Left cardiac atrium (tissue), 4 donors: Measurements from ENCODE around the gene CCDC12. TPM values are rescaled to one million over a fixed set of nuclear protein-coding genes. Genes with fewer than 3 reads are reported as not detected.
A peak's percentile ranks its signal among the peaks of the same experiment; 100 is the strongest.
"Not testable (repeated sequence)": the region's sequence is repeated elsewhere in the genome, so short reads cannot be mapped to it uniquely, and the experiment has no call there.

Experiments
- ATAC-seq, 2 donors: fragments of 200-7000 bp; cut with Tn5 transposase; one replicate each; pipeline ENCODE4 v1.9.1; 2020; ENCODE audit warnings: mild to moderate bottlenecking in 2 of 2, moderate library complexity in 2 of 2
- DNase-seq: peaks from one replicate; pipeline ENCODE4 v3.0.0-alpha.2; 2020
- intact Hi-C, 2 donors: fragments of 100-400 bp; cut with DNase I; formaldehyde crosslinking; loops; one replicate each; pipeline versions ENCODE4 v1.14.1 to v1.15.1; 2022 to 2023
- total RNA-seq, 2 donors: library from RNA; stranded (reverse); fragmentation: NEBNext Ultra II Directional; extraction: Animal tissue kit (Norgen Biotek cat#: 25700); gene quantifications; one replicate each; pipeline ENCODE4 v1.2.1, GENCODE V29; 2021
- donor health status: DM: no; HTN: yes; CAD: no.
- donor health status: DM: no; HTN: yes; CAD: no; lungs with severe emphysema.
- donor health status: DM: yes; HTN: yes; CAD: no.
- donor health status: Dilated cardiomyopathy.

The CCDC12 gene
- total RNA-seq, 2 donors from 2014 or later = 24.2 to 38.4 TPM

DNA sequence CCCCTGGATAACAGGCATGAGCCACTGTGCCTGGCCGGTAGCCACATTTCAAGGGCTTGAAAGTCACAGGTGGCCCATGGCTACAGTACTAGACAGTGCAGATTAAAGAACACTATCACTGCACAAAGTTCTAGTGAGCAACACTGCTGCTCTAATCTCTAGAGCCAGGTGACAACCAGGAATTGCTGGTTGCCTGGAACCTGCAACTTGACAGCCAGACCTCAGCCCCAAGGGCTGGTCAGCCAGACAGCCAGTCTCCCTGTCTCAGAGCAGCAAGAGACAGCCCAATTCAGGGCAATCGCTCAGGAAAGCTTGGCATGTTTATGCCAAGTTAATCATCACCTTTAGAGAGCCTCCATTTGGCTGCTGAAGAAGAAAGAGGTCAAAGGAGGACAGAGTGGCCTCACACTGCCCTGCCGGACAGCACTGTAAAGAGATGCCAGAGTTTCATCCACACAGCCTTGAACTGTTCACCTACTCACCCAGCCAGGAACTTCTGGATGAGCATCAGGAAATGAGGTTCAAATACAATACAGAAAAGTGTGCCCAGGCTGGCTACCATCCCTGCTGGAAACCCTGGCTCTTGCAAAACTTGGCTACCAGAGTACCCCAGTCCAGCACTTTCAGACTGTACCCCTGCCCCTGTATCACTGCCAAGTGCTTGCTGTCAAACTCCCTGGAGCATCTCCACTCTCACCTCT, 6.0 kb downstream of the CCDC12 start:
- intact Hi-C loops = loop anchor here in 1 of 2 donors (5.0 kb wide), 1 partner anchor 43 kb away; no protein-coding TSS in a partner anchor
- ATAC-seq = peak; percentile 82 to 91
- peak; percentile 52 for DNase-seq

DNA sequence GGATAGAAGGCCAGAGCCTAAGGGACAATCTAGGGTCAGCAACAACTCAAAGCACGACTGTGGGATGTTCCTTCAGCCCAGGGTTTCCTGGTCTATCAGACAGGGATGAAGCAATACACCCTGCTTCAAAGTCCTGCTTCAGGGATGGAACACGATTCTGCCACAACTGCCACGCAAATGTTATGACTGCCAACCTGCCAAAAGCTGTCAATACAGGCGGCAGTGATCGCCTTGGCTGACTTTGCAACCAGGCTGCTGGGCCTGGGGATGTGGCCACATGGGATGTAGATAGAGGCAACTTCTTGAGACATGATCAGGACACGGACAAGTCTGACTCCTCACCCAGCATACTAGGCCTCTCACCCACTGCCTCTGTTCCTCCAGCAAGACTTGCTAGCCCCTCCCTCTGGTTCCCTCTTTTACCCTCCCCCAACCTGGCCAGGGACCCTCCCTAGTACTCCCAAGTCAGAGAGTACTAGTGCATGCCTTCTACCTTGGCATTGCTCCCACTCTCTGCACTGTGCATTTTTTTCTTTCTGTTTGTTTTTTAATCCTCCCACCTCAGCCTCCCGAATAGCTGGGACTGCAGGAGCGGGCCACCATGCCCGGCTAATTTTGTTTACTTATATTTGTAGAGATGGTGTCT, 7.6 kb downstream of the CCDC12 start:
- intact Hi-C loops = no loop called here
- peak in 1 of 2 donors; percentile 17 for ATAC-seq
- DNase-seq = no peak

DNA sequence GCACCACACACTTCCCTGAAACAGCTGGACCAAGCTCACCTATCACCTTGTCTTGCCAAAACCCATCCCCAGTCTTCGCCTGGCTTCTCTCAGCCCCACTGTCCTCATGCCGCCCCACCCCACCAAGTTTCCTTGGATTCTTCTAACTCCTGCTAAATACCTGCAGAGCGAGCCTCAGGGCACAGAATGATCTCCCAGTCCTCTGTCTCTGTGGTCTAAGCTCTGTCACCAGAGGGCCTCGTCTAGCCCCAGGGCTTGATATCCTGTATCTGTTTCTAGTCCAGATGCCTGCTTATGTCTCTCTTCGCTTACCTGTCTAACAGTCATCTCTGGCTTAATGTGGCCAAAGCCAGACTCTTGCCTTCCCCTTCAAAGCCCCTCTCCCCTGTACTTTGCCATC, 9.7 kb downstream of the CCDC12 start:
- intact Hi-C loops = no loop called here
- ATAC-seq = no peak
- DNase-seq = no peak

DNA sequence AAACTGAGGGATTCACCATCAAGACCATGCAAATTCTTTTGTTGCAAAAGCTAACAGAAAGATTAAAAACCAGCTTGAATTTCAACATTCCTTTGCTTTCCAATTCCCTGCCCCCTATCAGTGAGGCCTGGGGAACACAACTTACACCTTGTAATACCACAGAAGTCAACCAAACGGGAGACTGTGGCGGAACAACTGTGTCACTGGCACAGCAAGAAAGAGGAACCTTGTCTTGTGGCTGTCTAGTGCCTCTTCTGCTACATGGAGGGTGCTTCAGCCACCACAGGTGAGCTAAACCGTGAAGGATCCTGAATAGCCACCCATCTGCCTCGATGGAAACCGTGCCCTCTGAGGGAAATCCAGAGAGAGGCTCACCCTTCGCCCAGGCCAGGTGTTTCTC, 11.4 kb downstream of the CCDC12 start:
- ATAC-seq = no peak
- DNase-seq = no peak
- intact Hi-C loops = no loop called here

DNA sequence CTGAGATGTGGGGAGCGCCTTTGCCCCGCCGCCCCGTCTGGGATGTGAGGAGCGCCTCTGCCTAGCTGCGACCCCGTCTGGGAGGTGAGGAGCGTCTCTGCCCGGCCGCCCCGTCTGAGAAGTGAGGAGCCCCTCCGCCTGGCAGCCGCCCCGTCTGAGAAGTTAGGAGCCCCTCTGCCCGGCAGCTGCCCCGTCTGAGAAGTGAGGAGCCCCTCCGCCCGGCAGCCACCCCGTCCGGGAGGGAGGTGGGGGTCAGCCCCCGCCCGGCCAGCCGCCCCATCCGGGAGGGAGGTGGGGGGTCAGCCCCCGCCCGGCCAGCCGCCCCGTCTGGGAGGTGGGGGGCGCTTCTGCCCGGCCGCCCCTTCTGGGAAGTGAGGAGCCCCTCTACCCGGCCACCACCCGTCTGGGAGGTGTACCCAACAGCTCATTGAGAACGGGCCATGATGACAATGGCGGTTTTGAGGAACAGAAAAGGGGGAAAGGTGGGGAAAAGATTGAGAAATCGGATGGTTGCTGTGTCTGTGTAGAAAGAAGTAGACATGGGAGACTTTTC, 12.4 kb downstream of the CCDC12 start:
- DNase-seq, ATAC-seq, intact Hi-C loops: not testable (repeated sequence)

DNA sequence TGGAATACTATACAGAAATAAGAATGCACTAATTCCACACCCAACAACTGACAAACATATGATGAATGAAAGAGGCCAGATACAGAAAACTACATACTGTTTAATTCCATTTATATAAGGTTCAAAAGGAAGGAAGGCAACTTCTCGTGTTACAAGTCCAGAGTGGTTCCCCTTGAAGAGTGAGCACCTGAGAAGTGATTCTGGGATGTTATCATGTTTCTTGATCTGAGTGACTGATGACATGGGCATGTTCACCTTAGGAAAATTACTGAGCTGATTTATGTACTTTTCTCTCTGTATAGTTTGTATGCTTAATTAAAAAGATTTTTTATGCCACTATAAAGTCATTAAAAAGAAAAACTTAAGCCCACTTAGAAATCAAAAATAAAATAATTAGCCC, 13.6 kb downstream of the CCDC12 start:
- intact Hi-C loops = no loop called here
- no peak for ATAC-seq

DNA sequence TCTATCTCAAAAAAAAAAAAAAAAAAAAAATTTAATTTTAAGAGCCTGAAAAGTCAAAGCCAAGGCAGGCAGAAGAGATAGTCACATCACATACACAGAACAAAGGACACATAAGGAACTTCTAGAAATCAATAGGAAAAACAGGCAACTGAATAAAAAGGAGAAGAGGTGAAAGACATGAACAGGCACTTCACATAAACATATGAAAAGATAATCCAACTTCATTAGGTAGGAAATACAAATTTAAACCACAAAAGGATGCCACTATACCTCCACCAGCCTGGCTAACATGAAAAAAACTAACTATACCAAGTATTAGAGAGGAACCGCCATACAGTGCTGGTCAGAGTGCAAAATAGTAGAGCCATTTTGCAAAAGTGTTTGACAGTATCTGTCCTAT, 14.1 kb downstream of the CCDC12 start:
- ATAC-seq = no peak
- intact Hi-C loops = no loop called here

More for the DNA sequence above, 13.6 kb downstream of the CCDC12 start:
- no peak for DNase-seq

DNA sequence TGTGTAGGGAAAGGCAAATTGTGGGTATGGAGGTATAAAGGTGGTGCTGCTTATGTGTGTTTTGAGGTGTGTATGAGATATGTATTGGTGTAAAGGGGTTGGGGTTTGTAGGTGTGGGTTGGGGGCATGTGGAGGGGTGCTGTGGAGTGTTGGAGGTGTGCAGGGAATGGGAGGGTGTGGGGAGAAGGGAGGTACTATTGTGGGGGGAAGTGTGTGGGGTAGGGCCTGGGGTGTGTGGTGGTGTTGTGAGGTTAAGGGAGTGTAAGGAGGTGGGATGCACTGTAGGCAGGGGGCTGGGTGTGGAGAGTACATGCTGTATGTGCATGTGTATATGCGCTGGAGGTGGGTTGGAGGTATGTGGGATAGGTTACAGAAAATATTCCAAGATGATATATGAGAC, 15.7 kb downstream of the CCDC12 start:
- no peak for DNase-seq
- intact Hi-C loops = no loop called here
- peak in 1 of 2 donors; percentile 6 for ATAC-seq

More for the DNA sequence above, 14.1 kb downstream of the CCDC12 start:
- DNase-seq = no peak

DNA sequence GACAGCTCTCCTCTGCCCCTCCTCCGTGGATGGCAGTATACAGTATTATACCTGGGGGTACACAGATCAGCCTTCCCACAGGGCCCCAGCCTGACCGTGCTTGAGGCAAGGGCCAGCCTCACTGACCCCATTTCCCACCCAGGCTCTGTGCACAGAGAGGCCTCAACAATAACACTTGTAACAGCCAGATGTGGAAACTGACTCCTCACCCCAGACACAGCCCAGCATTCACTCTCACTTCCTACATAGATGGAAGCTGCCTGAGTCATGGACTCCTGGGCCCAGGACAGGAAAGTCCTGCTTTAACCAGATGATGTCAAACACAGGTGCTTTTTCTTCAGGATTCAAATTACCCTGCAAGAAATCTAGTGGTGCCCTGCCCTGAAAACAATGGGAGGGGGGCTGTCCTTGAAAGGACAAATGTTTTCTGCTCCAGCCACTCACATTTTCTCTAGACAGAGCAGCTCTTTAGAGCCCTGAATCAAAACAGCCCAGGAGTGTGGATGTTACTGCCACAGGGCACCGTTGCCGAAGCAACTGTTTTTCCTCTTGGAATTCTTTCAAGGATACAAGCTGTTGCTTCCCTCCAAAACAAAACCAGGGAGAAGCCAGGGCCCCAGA, 16.4 kb downstream of the CCDC12 start:
- intact Hi-C loops = no loop called here
- DNase-seq (peak; percentile 22), ATAC-seq (peak; percentile 36 to 78)

DNA sequence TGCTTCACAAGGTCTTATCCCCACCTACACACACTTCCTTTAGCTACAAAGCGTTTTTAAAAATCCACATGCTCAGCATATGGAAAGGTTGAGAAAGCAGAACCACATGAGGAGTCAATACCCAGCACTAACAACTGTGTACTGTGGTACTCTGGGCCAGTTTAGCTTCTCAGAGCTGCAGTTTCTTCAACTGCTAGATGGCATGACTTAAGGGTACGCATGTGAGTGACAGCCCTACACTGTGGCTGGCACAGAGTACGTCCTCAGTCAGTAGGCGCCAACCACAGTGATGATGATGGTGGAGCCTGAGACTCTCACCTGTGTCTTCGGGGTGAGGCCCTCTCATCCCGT, 17.4 kb downstream of the CCDC12 start:
- ATAC-seq = peak; percentile 28 to 35
- intact Hi-C loops = no loop called here
- DNase-seq = no peak

DNA sequence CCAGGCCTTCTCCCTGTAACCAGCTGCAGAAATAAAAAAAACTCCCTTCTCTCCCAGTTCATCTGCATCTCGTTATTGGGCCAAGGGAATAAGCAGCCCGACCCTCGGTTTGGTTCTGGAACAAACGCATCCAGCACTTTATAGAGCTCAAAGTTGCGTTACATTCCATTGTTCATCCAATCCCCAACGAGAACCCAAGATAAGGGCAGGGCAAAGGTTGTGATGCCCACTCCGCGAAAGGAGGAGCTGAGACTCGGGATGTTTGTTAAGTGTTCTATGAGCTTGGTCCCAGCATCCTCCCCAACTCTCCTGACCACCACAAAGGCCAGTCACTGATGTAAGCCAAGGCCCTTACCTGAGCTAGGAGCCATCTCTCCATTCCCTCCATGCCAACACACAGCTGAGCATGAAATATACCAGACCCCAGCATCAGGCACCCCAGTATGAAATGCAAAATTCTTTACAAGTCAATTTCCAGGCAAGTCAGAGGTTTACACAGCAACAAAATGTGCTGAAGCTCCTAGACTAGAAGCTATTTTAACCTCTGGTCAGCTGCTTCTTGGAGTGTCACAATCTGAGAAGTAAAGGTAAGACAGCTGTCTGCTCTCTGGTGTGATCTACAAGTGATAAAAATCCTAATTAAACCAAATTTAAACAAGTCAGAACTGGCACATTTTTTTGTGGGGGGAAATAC, 17.9 kb downstream of the CCDC12 start:
- no peak for DNase-seq
- no peak for ATAC-seq
- intact Hi-C loops = no loop called here

DNA sequence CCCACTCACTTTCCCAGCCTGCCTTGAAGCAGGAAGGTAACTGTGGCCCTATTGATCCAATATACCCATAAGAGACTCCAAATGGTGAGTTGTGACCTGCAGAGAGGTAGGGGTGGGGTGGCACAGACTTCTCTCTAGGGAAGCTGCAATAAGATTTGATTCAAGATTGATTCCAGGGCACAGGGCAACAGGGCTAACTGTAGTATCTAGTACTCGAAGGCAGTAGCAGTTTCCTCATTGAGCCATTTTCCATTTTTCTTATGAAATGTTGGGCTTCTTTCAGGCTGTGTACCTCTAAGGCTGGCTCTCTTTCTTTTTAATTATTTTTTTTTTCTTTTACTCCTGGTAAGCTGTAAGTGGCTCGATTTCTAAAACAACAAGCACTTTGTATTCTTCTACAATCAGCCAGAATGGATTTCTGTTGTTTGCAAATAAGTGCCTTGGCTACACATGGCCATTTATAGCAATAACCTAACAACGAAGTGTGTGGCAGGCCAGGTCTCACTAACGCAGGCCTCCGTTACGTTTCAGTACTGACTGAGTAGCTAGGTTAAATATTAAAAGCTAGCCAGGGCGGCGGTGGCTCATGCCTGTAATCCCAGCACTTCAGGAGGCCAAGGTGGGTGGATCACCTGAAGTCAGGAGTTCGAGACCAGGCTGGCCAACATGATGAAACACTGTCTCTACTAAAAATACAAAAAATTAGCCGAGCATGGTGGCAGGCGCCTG, 19.3 kb downstream of the CCDC12 start:
- no peak for ATAC-seq
- DNase-seq = no peak
- intact Hi-C loops = no loop called here

DNA sequence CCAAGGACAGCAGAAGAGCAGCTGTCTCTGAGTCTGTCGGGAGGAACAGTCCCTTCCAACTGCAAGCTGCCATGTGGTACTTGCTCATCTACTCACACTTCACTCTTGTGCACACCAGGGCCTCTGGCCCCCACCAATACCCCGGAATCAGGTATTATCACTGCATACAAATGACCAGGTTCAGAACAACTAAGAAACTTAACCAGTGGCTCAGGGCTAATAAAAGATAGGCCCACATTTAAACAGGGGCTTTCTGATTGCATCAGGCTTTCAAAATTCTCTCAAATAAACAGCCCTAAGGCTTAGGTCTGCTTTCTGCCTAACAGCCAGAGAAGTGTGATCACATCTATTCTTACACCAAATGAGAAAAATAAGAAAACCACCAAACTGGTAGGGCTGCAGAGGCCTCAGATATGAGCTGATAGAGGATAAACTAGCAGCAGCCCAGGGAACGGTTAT, 20.7 kb downstream of the CCDC12 start:
- intact Hi-C loops = no loop called here
- no peak for DNase-seq
- ATAC-seq = no peak

DNA sequence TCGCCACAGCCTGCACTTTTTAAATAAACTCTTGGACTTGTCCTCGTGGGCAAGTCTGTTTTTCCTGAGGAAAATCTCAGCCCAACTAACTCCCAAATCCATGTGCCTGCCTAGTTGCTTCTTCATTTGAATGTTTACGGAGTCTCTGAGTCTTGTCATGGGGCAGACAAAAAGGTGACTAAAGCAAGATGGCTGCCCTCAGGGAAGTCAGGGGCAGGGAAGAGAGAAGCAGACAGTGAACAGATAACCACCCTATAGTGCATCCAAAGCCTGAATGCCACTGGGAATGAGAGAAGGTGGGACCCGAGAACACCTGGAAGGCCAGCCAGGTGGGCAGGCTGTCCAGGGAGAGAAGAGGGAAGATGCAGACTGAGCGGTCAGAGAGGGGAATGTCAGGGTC, 21.4 kb downstream of the CCDC12 start:
- intact Hi-C loops = no loop called here
- ATAC-seq = no peak
- DNase-seq = no peak

DNA sequence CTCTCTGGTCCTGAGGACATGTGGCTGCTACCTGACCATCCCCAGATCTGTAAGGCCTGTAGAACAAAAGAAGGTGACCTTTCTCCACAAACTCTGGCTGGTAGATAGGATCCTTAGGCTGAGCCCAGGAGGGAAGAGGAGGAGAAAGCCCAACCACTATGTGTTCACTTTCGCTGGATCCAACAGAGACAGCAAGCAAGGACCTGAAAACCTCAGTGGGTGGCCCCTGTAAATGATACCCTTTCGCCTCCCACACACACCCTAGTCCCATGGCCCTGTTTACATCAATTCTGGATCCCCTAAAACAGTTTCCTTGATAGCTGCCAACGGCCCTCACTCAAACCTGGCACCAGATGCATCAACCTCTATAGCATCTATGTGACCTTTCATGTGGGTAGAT, 22.4 kb downstream of the CCDC12 start:
- ATAC-seq = no peak
- DNase-seq = no peak

DNA sequence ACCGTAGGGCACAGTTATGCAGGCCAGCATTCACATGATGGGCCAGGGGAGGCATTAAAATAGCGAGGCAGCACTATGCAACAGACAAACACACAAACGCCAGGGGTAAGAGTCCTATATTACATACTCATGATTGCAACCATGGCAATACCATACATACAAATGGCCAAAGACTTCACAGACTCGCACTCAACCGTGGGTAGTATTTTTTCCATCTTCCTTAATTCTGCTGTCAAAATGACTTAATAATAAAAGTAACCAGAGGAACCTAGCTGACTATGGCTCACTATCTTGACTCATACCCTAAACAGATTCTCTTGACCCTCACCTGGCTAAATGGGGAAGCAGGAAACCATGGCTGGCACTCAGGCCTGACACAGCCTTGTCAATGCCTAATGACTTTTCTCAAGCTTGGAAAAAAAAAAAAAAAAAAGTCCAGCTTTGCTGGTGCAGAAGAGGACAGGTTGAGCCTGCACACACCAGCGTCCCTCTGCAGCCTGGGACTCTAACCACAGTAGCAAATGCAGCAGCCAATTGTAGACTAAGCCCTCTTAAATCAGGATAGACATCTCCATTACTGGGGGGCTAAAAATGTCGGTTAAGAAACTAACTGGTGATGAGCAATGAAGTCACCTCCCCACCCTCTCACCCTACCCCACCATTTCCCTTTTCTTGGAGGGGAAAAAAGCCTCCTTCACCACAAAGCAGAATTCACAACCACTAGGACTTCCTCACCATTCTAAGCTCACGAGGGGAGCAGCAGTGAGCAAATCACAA, 23.1 kb downstream of the CCDC12 start:
- intact Hi-C loops = no loop called here
- DNase-seq (no peak), ATAC-seq (no peak)

More for the DNA sequence above, 22.4 kb downstream of the CCDC12 start:
- intact Hi-C loops = no loop called here

DNA sequence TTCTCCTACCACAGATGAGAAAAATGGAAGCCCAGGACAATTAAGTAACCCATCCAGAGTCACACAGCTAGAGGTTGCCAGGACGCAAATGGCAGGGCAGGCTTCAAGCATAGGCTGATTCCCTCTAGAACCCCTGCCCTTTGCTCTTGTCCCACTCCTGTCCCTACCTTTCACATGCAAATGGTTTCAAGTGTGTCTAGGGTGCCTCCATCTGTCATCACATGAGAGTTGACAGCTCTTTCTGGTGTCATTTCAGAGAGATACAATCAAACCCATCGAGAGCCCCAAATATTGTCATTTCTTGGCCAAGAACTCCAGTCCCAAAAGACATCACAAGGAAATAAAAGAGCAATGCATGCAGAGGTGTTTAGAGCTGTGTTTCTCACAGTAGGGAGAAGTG, 23.7 kb downstream of the CCDC12 start:
- DNase-seq (no peak), ATAC-seq (no peak)
- intact Hi-C loops = no loop called here

DNA sequence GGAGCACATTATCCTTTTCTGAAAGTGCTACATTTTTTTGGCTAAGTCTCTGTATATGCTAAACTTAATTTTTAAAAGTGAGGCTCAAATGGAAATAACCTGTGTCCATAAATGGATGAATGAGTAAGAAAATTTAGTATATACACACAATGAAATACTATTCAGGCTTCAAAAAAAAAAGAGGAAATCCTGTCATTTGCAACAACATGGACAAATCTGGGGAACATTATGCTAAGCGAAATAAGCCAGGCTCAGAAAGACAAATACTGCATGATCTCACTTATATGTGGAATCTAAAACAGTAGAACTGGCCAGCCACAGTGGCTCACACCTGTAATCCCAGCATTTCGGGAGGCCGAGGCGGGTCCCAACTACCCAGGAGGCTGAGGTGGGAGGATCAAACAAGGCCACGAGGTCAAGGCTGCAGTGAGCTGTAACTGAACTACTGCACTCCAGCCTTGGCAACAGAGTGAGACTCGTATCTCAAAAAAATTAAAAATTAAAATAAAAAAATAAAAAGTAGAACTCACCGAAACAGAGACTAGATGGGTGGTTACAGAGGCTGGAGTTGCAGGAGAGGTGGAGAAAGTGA, 25.8 kb downstream of the CCDC12 start:
- ATAC-seq = no peak
- no peak for DNase-seq
- intact Hi-C loops = no loop called here
